OCI-LY1 (cell line): ENCODE data around the gene USPL1.

Experiments
- H2AFZ ChIP-seq: fragments of 200-600 bp; sonication (generic), shearing (Covaris generic); 2 replicates; pipeline ENCODE4 v1.6.0; 2014; ENCODE audit warnings: antibody characterized with exemption, mild to moderate bottlenecking, low read length
- H3F3A ChIP-seq: fragments of 200-600 bp; sonication (generic), shearing (Covaris generic); 2 replicates; pipeline ENCODE4 v1.6.0; 2014; ENCODE audit warnings: mild to moderate bottlenecking, antibody characterized with exemption, low read length, moderate library complexity; ENCODE audit not compliant: insufficient read depth
- H3K27ac ChIP-seq: fragments of 200-600 bp; sonication (generic); 2 replicates; pipeline ENCODE4 v1.5.1; 2014; ENCODE audit warnings: low read length, mixed run types, mild to moderate bottlenecking, low read depth; ENCODE audit not compliant: poor library complexity, severe bottlenecking
- H3K27me3 ChIP-seq: fragments of 200-600 bp; sonication (generic); 2 replicates; pipeline ENCODE4 v1.6.0; 2014; ENCODE audit warnings: antibody characterized with exemption, mild to moderate bottlenecking, low read length, moderate library complexity; ENCODE audit not compliant: insufficient read depth
- H3K36me3 ChIP-seq: fragments of 200-600 bp; sonication (generic); 2 replicates; pipeline ENCODE4 v1.6.1; 2014; ENCODE audit warnings: mild to moderate bottlenecking, antibody characterized with exemption, low read length, moderate library complexity, mixed read lengths; ENCODE audit not compliant: insufficient read depth
- H3K4me1 ChIP-seq: fragments of 200-600 bp; sonication (generic); 2 replicates; pipeline ENCODE4 v1.5.1; 2014; ENCODE audit warnings: mild to moderate bottlenecking, low read length, moderate library complexity; ENCODE audit not compliant: insufficient read depth, severe bottlenecking
- H3K4me2 ChIP-seq: fragments of 200-600 bp; sonication (generic), shearing (Covaris generic); 2 replicates; pipeline ENCODE4 v1.6.1; 2014; ENCODE audit warnings: low read length
- H3K4me3 ChIP-seq: fragments of 200-600 bp; sonication (generic); 2 replicates; pipeline ENCODE4 v1.5.1; 2014; ENCODE audit warnings: low read length, low read depth, mild to moderate bottlenecking, mixed read lengths; ENCODE audit not compliant: poor library complexity, severe bottlenecking
- H3K79me2 ChIP-seq: fragments of 200-600 bp; shearing (Covaris generic); 2 replicates; pipeline ENCODE4 v1.6.1; 2016; ENCODE audit warnings: mixed run types, low read length, mixed read lengths; ENCODE audit not compliant: insufficient read depth
- H3K9ac ChIP-seq: fragments of 200-600 bp; sonication (generic), shearing (Covaris generic); 2 replicates; pipeline ENCODE4 v1.6.1; 2014; ENCODE audit warnings: mild to moderate bottlenecking, low read length, mixed read lengths
- H3K9me2 ChIP-seq: fragments of 200-600 bp; sonication (generic), shearing (Covaris generic); 2 replicates; pipeline ENCODE4 v1.6.1; 2014; ENCODE audit warnings: low read depth, mild to moderate bottlenecking, low read length, mixed read lengths
- H3K9me3 ChIP-seq: fragments of 200-600 bp; shearing (Covaris generic); 2 replicates; pipeline ENCODE4 v1.6.1; 2014; ENCODE audit warnings: low read length, mixed read lengths
- H4K20me1 ChIP-seq: fragments of 200-600 bp; sonication (generic), shearing (Covaris generic); 2 replicates; pipeline ENCODE4 v1.6.0; 2016; ENCODE audit warnings: mild to moderate bottlenecking, low read length; ENCODE audit not compliant: insufficient read depth
- CTCF ChIP-seq: fragments of 200-600 bp; sonication (generic), shearing (Covaris generic); IDR thresholded peaks from 2 replicates; pipeline ENCODE4 v1.5.1; 2017; ENCODE audit warnings: mild to moderate bottlenecking, antibody characterized with exemption, low read length, moderate library complexity, mixed read lengths
- EZH2 ChIP-seq: fragments of 200-600 bp; sonication (generic), shearing (Covaris generic); IDR thresholded peaks from 2 replicates; pipeline ENCODE4 v1.8.0; 2017; ENCODE audit warnings: borderline replicate concordance, mixed run types, mild to moderate bottlenecking, antibody characterized with exemption, low read length, moderate library complexity, mixed read lengths

Gene USPL1

GRCh38 chr13:30617315-30618185 is at the start of gene USPL1:
Gene USPL1, plus strand, starts transcription at chr13:30617920. Its CDS starts 3,221 bp downstream, at chr13:30621141.
- Histone ChIP-seq H3K79me2 (peaks cover 73% of the 10 kb centered on the region), H2AFZ (no peak within 1 kb of the TSS), H3K9me2 (no peaks in the 10 kb centered on the region), H3K4me2 (peak within 1 kb of the TSS; percentile 91), H4K20me1 (no peaks in the 10 kb centered on the region), H3K27ac (peak within 1 kb of the TSS; percentile 92), H3K9me3 (no peaks in the 10 kb centered on the region), H3K4me3 (peak within 1 kb of the TSS; percentile 92), H3K4me1 (peaks cover 60% of the 10 kb centered on the region), H3F3A (no peaks in the 10 kb centered on the region), H3K27me3 (no peaks in the 10 kb centered on the region), H3K36me3 (peaks cover 8% of the 10 kb centered on the region; the same call in 1 of the 2 replicates), H3K9ac (peak within 1 kb of the TSS; percentile 93)
- TF ChIP-seq EZH2: no peak
- no peak for TF ChIP-seq CTCF

GRCh38 chr13:30569901-30570576 is 47.7 kb upstream of the USPL1 start:
- Histone ChIP-seq H2AFZ (peak overlapping the region; percentile 57; the same call in 1 of the 2 replicates), H3K4me1 (peaks cover 25% of the 10 kb centered on the region), H3K4me2 (no peak overlapping the region), H4K20me1 (no peaks in the 10 kb centered on the region), H3K27ac (no peak overlapping the region), H3K27me3 (no peaks in the 10 kb centered on the region), H3K4me3 (no peak overlapping the region), H3F3A (no peaks in the 10 kb centered on the region), H3K9ac (no peak overlapping the region), H3K9me3 (no peaks in the 10 kb centered on the region), H3K9me2 (no peaks in the 10 kb centered on the region), H3K79me2 (no peaks in the 10 kb centered on the region), H3K36me3 (no peaks in the 10 kb centered on the region)
- TF ChIP-seq EZH2 (no peak), CTCF (no peak)

GRCh38 chr13:30570691-30571090 is 47.0 kb upstream of the USPL1 start:
- no peaks in the 10 kb centered on the region for H3F3A ChIP-seq
- no peak overlapping the region for H3K9ac ChIP-seq
- peaks cover 21% of the 10 kb centered on the region for H3K4me1 ChIP-seq
- H3K79me2 ChIP-seq: no peaks in the 10 kb centered on the region
- H2AFZ ChIP-seq: no peak overlapping the region
- no peaks in the 10 kb centered on the region for H3K9me3 ChIP-seq
- H3K27me3 ChIP-seq: no peaks in the 10 kb centered on the region
- H3K27ac ChIP-seq: no peak overlapping the region
- no peak overlapping the region for H3K4me3 ChIP-seq
- no peaks in the 10 kb centered on the region for H3K36me3 ChIP-seq
- no peak overlapping the region for H3K4me2 ChIP-seq
- TF ChIP-seq EZH2: no peak
- TF ChIP-seq CTCF: no peak
- H3K9me2 ChIP-seq: no peaks in the 10 kb centered on the region
- no peaks in the 10 kb centered on the region for H4K20me1 ChIP-seq
